Muscle of leg (tissue), 11 donors: Measurements from ENCODE around the gene ZP1. TPM values are rescaled to one million over a fixed set of nuclear protein-coding genes. Genes with fewer than 3 reads are reported as not detected.

Experiments
- DNase-seq: peaks from one replicate; pipeline ENCODE4 v3.0.0; 2013
- H3K27ac ChIP-seq: one replicate; pipeline ENCODE4 v1.5.1; 2013; ENCODE audit warnings: mild to moderate bottlenecking, low read length, control low read depth
- H3K27me3 ChIP-seq: one replicate; pipeline ENCODE4 v1.6.1; 2013; ENCODE audit warnings: low read length; ENCODE audit not compliant: control insufficient read depth, insufficient read depth
- H3K36me3 ChIP-seq: one replicate; pipeline ENCODE4 v1.6.1; 2013; ENCODE audit warnings: low read length; ENCODE audit not compliant: control insufficient read depth, insufficient read depth
- H3K4me1 ChIP-seq: one replicate; pipeline ENCODE4 v1.6.1; 2013; ENCODE audit warnings: low read length; ENCODE audit not compliant: control insufficient read depth, insufficient read depth
- H3K4me3 ChIP-seq: one replicate; pipeline ENCODE4 v1.5.1; 2013; ENCODE audit warnings: low read length, control low read depth
- H3K9me3 ChIP-seq: replicated peaks from 2 replicates; pipeline ENCODE4 v1.6.1; 2013; ENCODE audit warnings: low read depth, low read length; ENCODE audit not compliant: control insufficient read depth
- WGBS: methylation state at CpG from one replicate; pipeline ENCODE4 v1.1.5; 2013; ENCODE audit warnings: missing lambda C conversion rate; ENCODE audit not compliant: insufficient coverage; 5-methylcytosine and 5-hydroxymethylcytosine counted together
- polyA plus RNA-seq, 8 donors: library from polyadenylated mRNA; unstranded; fragments of 120-200 nt; gene quantifications; one replicate each; pipeline versions ENCODE4 v1.2.1 to v1.2.3, GENCODE V29; 2013; ENCODE audit warnings: inconsistent platforms in 1 of 8, low replicate concordance in 1 of 8; ENCODE audit not compliant: insufficient read length in 8 of 8, insufficient read depth in 1 of 8
- total RNA-seq: library from RNA; stranded (reverse); fragments of 120-200 nt; gene quantifications from one replicate; pipeline ENCODE4 v1.2.4, GENCODE V29; 2013

Gene ZP1
- total and polyA plus RNA-seq, 9 donors = 0.07 to 0.13 TPM; not detected in 7

DNA sequence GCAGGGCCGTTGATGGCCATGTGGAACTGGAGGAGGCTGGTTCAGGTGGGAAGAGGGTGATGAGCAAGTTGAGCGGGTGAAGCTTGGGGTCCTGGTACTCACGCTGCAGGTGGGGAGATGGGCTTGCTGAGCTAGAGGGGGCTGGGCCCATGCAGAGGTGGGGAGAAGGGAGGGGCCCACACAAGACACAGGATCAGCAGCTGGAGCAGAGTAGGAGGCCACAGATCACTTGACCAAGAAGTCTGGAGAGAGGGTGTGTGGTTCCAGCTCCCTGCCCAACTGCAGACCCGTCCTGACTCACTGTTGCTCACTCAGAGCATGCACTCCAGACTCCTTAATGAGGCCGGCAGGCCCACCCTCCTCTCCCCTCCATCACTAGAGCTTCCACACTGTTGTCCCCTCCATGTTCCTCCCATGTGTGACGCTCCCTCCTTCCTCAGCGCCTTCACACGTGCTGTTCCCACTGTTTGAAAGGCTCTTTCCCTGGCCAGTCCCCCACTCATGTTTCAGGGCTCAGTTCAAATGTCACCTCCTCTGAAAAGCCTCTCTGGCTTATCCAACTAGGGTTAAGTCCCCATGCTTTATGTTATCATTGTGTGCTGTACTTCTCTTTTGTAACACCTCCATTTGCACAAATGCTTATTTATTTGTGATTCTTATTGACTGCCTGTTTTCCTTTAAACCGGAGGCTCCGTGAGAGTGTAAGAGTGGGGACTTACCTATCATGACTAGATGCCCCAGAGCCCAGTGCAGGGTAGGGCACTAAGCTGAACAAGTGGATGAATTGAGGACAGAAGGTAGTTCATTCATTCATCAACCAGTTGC lies 23.1 kb upstream of the ZP1 start:
- Histone ChIP-seq H3K4me1 (peaks cover 41% of the 10 kb centered on the region), H3K4me3 (no peak overlapping the region), H3K27ac (no peak overlapping the region), H3K9me3 (no peaks in the 10 kb centered on the region), H3K36me3 (peaks cover 21% of the 10 kb centered on the region), H3K27me3 (no peaks in the 10 kb centered on the region)
- 53% methylated on average over 9 of the region's 10 CpGs for WGBS
- DNase-seq = no peak

- no peak for DNase-seq
- no peaks in the 10 kb centered on the region for H3K27me3 ChIP-seq
- no peak overlapping the region for H3K27ac ChIP-seq
- peaks cover 40% of the 10 kb centered on the region for H3K4me1 ChIP-seq
- H3K9me3 ChIP-seq = no peaks in the 10 kb centered on the region
- H3K36me3 ChIP-seq = peaks cover 27% of the 10 kb centered on the region
- no peak overlapping the region for H3K4me3 ChIP-seq
- WGBS = 34% methylated on average over 4 of the region's 4 CpGs
Observed at GRCh38 chr11:60844870-60845221, 22.5 kb upstream of the ZP1 start.

DNA sequence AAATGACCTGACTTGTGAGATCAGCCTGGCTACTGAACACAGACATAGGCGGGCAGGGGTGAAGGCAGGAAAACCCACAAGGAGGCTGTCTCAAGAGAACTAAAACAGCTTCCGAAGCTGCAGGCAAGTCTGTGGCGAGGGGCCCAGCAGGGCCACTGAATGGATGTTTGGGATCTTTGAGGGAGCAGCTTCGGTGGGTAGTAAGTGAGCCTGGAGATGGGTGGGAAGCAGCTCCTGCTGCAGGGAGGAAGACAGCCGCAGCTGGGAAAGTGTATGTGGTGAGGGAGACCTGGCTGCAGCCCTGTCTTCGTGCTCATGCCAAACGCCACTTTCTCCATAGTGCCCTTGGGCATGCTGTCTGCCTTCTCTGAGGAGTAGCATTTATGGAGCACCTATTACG lies 22.0 kb upstream of the ZP1 start:
- H3K27me3 ChIP-seq = no peaks in the 10 kb centered on the region

GRCh38 chr11:60847281-60847680 lies 20.1 kb upstream of the ZP1 start:
- H3K4me1 ChIP-seq = peaks cover 24% of the 10 kb centered on the region
- H3K4me3 ChIP-seq = no peak overlapping the region
- H3K9me3 ChIP-seq = no peaks in the 10 kb centered on the region
- peaks cover 48% of the 10 kb centered on the region for H3K36me3 ChIP-seq
- H3K27ac ChIP-seq = no peak overlapping the region
- 70% methylated on average over 5 of the region's 13 CpGs for WGBS
- H3K27me3 ChIP-seq = no peaks in the 10 kb centered on the region
- no peak for DNase-seq

More for the DNA sequence above, 22.0 kb upstream of the ZP1 start:
- Histone ChIP-seq H3K4me3 (no peak overlapping the region), H3K27ac (no peak overlapping the region), H3K4me1 (peaks cover 38% of the 10 kb centered on the region), H3K36me3 (peaks cover 31% of the 10 kb centered on the region), H3K9me3 (no peaks in the 10 kb centered on the region)
- WGBS = 72% methylated on average over 5 of the region's 8 CpGs
- DNase-seq = no peak

DNA sequence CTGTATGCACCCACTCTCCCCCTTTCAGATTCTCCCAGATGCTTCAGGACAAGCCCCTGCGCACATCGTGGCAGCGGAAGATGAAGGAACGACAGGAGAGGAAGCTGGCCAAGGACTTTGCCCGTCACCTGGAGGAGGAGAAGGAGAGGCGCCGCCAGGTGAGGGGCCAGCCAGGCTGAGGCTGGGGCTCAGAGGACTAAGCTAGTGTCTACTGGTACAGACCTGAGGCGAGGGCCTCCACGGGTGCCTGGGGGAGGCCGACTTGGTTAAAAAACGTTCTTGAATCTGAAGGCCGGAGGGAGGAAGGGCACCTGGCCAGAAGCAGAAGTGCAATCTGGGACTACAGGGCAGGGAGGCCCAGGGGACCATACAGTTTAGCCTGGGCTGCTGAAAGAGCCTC lies 19.4 kb upstream of the ZP1 start:
- WGBS = 89% methylated on average over 12 of the region's 12 CpGs
- Histone ChIP-seq H3K9me3 (no peaks in the 10 kb centered on the region), H3K4me1 (peaks cover 18% of the 10 kb centered on the region), H3K27me3 (no peaks in the 10 kb centered on the region), H3K4me3 (no peak overlapping the region), H3K27ac (no peak overlapping the region), H3K36me3 (peaks cover 48% of the 10 kb centered on the region)
- DNase-seq = no peak

GRCh38 chr11:60848714-60849151 lies 18.6 kb upstream of the ZP1 start:
- Histone ChIP-seq H3K27me3 (no peaks in the 10 kb centered on the region), H3K4me3 (no peak overlapping the region), H3K4me1 (peaks cover 9% of the 10 kb centered on the region), H3K27ac (no peak overlapping the region), H3K9me3 (no peaks in the 10 kb centered on the region), H3K36me3 (peaks cover 54% of the 10 kb centered on the region)
- 70% methylated on average over 10 of the region's 10 CpGs for WGBS
- DNase-seq = no peak

DNA sequence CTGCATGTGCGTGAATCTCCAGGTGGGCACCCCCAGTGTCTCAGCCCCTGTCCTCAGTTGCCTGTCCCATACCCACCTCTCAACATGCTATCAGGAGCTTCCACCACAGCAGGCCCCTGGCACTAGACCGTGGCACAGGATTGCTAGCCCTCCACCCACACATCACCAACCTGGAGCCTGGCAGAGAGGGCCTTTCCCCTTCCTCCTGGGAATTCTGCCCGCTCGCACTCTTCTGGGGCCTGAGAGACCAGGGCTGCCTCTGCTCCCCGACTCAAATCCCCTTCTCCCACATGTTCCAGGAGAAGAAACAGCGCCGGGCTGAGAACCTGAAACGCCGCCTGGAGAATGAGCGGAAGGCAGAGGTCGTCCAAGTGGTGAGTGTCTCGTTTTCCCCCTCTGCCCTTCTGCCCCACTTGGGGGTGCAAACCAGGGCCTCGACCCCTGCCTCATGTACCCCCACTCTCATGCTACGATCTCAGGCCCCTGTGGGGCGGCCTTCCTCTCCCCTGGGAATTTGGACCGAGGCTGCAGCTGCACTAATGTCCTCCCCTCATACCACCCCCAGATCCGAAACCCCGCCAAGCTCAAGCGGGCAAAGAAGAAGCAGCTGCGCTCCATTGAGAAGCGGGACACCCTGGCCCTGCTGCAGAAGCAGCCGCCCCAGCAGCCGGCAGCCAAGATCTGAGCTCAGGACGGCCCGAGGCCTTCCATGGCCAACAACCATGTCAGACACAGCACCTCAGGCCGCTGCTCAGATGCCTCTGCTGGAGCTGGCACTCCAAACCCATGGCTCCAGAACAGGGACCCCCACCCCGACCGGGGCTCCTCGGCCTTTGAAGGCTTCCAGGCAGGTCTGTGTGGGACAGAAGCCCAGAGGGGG lies 17.5 kb upstream of the ZP1 start:
- Histone ChIP-seq H3K27me3 (no peaks in the 10 kb centered on the region), H3K9me3 (no peaks in the 10 kb centered on the region), H3K36me3 (peaks cover 54% of the 10 kb centered on the region), H3K4me1 (no peaks in the 10 kb centered on the region), H3K27ac (no peak overlapping the region), H3K4me3 (no peak overlapping the region)
- no peak for DNase-seq
- WGBS = 87% methylated on average over 22 of the region's 29 CpGs

- Histone ChIP-seq H3K27me3 (no peaks in the 10 kb centered on the region), H3K9me3 (no peaks in the 10 kb centered on the region), H3K4me1 (peaks cover 12% of the 10 kb centered on the region), H3K27ac (no peak overlapping the region), H3K36me3 (peaks cover 54% of the 10 kb centered on the region), H3K4me3 (no peak overlapping the region)
- DNase-seq = no peak
- 80% methylated on average over 14 of the region's 17 CpGs for WGBS
Observed at GRCh38 chr11:60851327-60852104, 15.8 kb upstream of the ZP1 start.

- Histone ChIP-seq H3K27ac (no peak overlapping the region), H3K4me3 (no peak overlapping the region), H3K9me3 (no peaks in the 10 kb centered on the region), H3K27me3 (no peaks in the 10 kb centered on the region), H3K36me3 (peaks cover 51% of the 10 kb centered on the region), H3K4me1 (peaks cover 12% of the 10 kb centered on the region)
- DNase-seq = no peak
- WGBS = 16% methylated on average over 74 of the region's 78 CpGs
Observed at GRCh38 chr11:60852117-60852981, 15.0 kb upstream of the ZP1 start.
